Measurements from ENCODE around the gene C16orf96. TPM values are rescaled to one million over a fixed set of nuclear protein-coding genes. Genes with fewer than 3 reads are reported as not detected.

C16orf96 gene
- total and polyA plus RNA-seq, 2 of the 8 experiments (the other 6 are each of a cell fraction or from before 2014, with no cell fraction given) = 1.0 to 1.3 TPM

GRCh38 chr16:4648917-4649316 lies 92.8 kb downstream of the C16orf96 start:
- ChIA-PET CTCF (ENCODE audit: partially characterized antibody) (interaction anchor here (1.4 to 2.9 kb wide), 7 partner anchors 12 to 56 kb away, joined by 3 to 49 read pairs (median 10); partner anchors contain the start of gene MGRN1), POLR2A (ENCODE audit: partially characterized antibody) (no interaction called here)
- Histone ChIP-seq H3K27ac (ENCODE audit: low read depth, low read length) (no peak overlapping the region), H4K91ac (replicated peaks; ENCODE audit: insufficient read length, low read length) (no peak overlapping the region), H2BK5ac (ENCODE audit: low read depth, low read length) (no peak overlapping the region), H2BK120ac (replicated peaks; ENCODE audit: low read depth, low read length) (no peak overlapping the region), H3K4me3 (ENCODE audit: extremely low read depth in 1 of 4, insufficient read depth in 2 of 4, low read depth in 3 of 4, low read length in 4 of 4) (no peak overlapping the region), H3K56ac (replicated peaks; ENCODE audit: insufficient read length, low read depth, low read length) (no peak overlapping the region), H2AK5ac (ENCODE audit: low read depth, low read length) (no peak overlapping the region), H3K23ac (ENCODE audit: insufficient read length) (no peak overlapping the region), H3K18ac (ENCODE audit: extremely low read depth, low read length) (no peak overlapping the region), H2AFZ (ENCODE audit: low read length) (no peak overlapping the region), H3K27me3 (replicated peaks in 1 of 4; ENCODE audit: control insufficient read depth in 3 of 4, extremely low read depth in 1 of 4, insufficient read depth in 3 of 4, low read length in 3 of 4) (no peaks in the 10 kb centered on the region), H2BK12ac (ENCODE audit: low read depth, low read length) (no peak overlapping the region), H3K14ac (ENCODE audit: insufficient read length) (no peak overlapping the region), H4K5ac (ENCODE audit: insufficient read length, low read depth, low read length) (no peak overlapping the region), H3K9ac (replicated peaks in 1 of 4; ENCODE audit: extremely low read depth in 1 of 4, low read depth in 3 of 4, low read length in 3 of 4) (no peak overlapping the region), H3K9me3 (ENCODE audit: insufficient read depth in 2 of 2, low read depth in 1 of 2, low read length in 1 of 2) (no peaks in the 10 kb centered on the region), H3K4ac (replicated peaks; ENCODE audit: insufficient read length, low read depth, low read length) (no peak overlapping the region), H2BK20ac (ENCODE audit: low read length) (no peak overlapping the region), H4K20me1 (replicated peaks in 1 of 2; ENCODE audit: control insufficient read depth in 1 of 2, insufficient read depth in 2 of 2, low read length in 2 of 2) (peaks cover 5 to 13% of the 10 kb centered on the region in 2 experiments), H3K4me1 (replicated peaks in 1 of 4; ENCODE audit: control insufficient read depth in 3 of 4, insufficient read depth in 4 of 4, low read length in 3 of 4) (peaks cover 0 to 2% (median 0%) of the 10 kb centered on the region in 4 experiments; a peak in 2 of 7 replicates), H3K79me1 (ENCODE audit: low read depth, low read length) (peaks cover 18% of the 10 kb centered on the region), H3K36me3 (ENCODE audit: control insufficient read depth in 2 of 4, insufficient read depth in 4 of 4, low read length in 3 of 4) (peaks cover 0 to 11% (median 7%) of the 10 kb centered on the region in 4 experiments; a peak in 6 of 8 replicates), H3K23me2 (ENCODE audit: low read depth, low read length) (no peaks in the 10 kb centered on the region), H3K79me2 (ENCODE audit: control insufficient read depth in 1 of 2, insufficient read depth in 2 of 2, low read length in 2 of 2) (peaks cover 0 to 34% of the 10 kb centered on the region in 2 experiments; a peak in 2 of 4 replicates), H3K4me2 (ENCODE audit: insufficient read depth in 1 of 2, low read depth in 2 of 2, low read length in 2 of 2) (no peak overlapping the region), H4K8ac (ENCODE audit: extremely low read depth, insufficient read depth, low read length) (no peak overlapping the region), H2BK15ac (ENCODE audit: low read length) (no peak overlapping the region)
- DNase-seq (ENCODE audit: low read depth in 1 of 2, low spot score in 2 of 2) (no peak), FAIRE-seq (no peak)
- WGBS, 2 experiments (ENCODE audit: extremely low coverage in 1 of 2, insufficient coverage in 1 of 2, insufficient read length in 1 of 2, insufficient replicate concordance in 2 of 2, low coverage in 1 of 2, low lambda C conversion rate in 2 of 2, missing lambda C conversion rate in 1 of 2) = 83% methylated on average over 11 of the region's 13 CpGs; no CpG with 5 or more reads in 1 of the 2 experiments
- TF ChIP-seq POU5F1 (IDR thresholded peaks at IDR 0.05; ENCODE audit: low read depth, low read length) = no peak
- TF ChIP-seq KDM5A (IDR thresholded peaks at IDR 0.05; ENCODE audit: low read length) = no peak
- no peak for TF ChIP-seq TBP (IDR thresholded peaks at IDR 0.05; ENCODE audit: low read depth, low read length)
- no peak for TF ChIP-seq SRF (IDR thresholded peaks at IDR 0.05; ENCODE audit: low read depth, low read length)
- no peak for TF ChIP-seq E2F6 (IDR thresholded peaks at IDR 0.05)
- TF ChIP-seq SP4 (IDR thresholded peaks at IDR 0.05; ENCODE audit: low read length) = no peak
- TF ChIP-seq, protein P1, sequence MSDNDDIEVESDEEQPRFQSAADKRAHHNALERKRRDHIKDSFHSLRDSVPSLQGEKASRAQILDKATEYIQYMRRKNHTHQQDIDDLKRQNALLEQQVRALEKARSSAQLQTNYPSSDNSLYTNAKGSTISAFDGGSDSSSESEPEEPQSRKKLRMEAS (IDR thresholded peaks at IDR 0.05) = no peak
- TF ChIP-seq, protein P2, sequence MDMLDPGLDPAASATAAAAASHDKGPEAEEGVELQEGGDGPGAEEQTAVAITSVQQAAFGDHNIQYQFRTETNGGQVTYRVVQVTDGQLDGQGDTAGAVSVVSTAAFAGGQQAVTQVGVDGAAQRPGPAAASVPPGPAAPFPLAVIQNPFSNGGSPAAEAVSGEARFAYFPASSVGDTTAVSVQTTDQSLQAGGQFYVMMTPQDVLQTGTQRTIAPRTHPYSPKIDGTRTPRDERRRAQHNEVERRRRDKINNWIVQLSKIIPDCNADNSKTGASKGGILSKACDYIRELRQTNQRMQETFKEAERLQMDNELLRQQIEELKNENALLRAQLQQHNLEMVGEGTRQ (IDR thresholded peaks at IDR 0.05; ENCODE audit: low read length) = no peak
- no peak for TF ChIP-seq SAP30 (IDR thresholded peaks at IDR 0.05; ENCODE audit: insufficient read depth, insufficient replicate concordance, low read length)
- no peak for TF ChIP-seq SIN3A (conservative IDR thresholded peaks at IDR 0.05 in 1 of 2, IDR thresholded peaks at IDR 0.05 in 1 of 2; ENCODE audit: low read depth in 1 of 2, low read length in 2 of 2)
- no peak for TF ChIP-seq EZH2 (IDR thresholded peaks at IDR 0.05; ENCODE audit: low read depth, low read length, severe bottlenecking)
- no peak for TF ChIP-seq CEBPB (IDR thresholded peaks at IDR 0.05; ENCODE audit: low read depth, low read length)

All from H1 (cell line).